K562 (cell line): ENCODE measurements around the gene SHANK1. TPM values are rescaled to one million over a fixed set of nuclear protein-coding genes. Genes with fewer than 3 reads are reported as not detected.
A peak's percentile ranks its signal among the peaks of the same experiment; 100 is the strongest.

Source experiments
- ARID3B ChIP-seq: fragments of 250-450 bp; sonication (Bioruptor Pico); IDR thresholded peaks from 2 replicates; pipeline ENCODE4 v1.4.0; 2020; ENCODE audit warnings: borderline replicate concordance
- BCLAF1 ChIP-seq, 2 experiments: fragments of 450-650 bp in 1 of 2; IDR thresholded peaks; 2 replicates each; pipeline ENCODE4 v1.6.1; 2011 to 2017; ENCODE audit warnings: low read depth in 2 of 2, antibody characterized with exemption in 1 of 2, borderline replicate concordance in 1 of 2, low read length in 1 of 2, mild to moderate bottlenecking in 1 of 2, mixed read lengths in 1 of 2; ENCODE audit not compliant: control insufficient read depth in 1 of 2
- CBFA2T3 ChIP-seq: fragments of 450-650 bp; IDR thresholded peaks from 2 replicates; pipeline ENCODE4 v1.6.1; 2017
- CHD4 ChIP-seq: fragments of 200-600 bp; sonication (generic); IDR thresholded peaks from 3 replicates; pipeline ENCODE4 v1.6.1; 2012; ENCODE audit warnings: low read depth, mild to moderate bottlenecking, mixed read lengths, low read length, inconsistent platforms; ENCODE audit not compliant: insufficient read depth, insufficient replicate concordance, poor library complexity, severe bottlenecking
- DIDO1 ChIP-seq: fragments of 450-650 bp; IDR thresholded peaks from 2 replicates; pipeline ENCODE4 v1.6.1; 2016; ENCODE audit warnings: low read depth, missing biosample characterization, missing genetic modification characterization
- E2F1 ChIP-seq: sonication (generic); formaldehyde crosslinking; IDR thresholded peaks from 2 replicates; pipeline ENCODE4 v1.8.1; 2023; ENCODE audit warnings: mild to moderate bottlenecking, missing genetic modification reagents, moderate library complexity
- HEY1 ChIP-seq: fragments of 250-450 bp; sonication (Bioruptor Pico); IDR thresholded peaks from 2 replicates; pipeline ENCODE4 v1.5.0; 2020; ENCODE audit warnings: mild to moderate bottlenecking, moderate library complexity, borderline replicate concordance
- HNRNPUL1 ChIP-seq: fragments of 200-400 bp; formaldehyde crosslinking; IDR thresholded peaks from 2 replicates; pipeline ENCODE4 v1.6.1; 2017; ENCODE audit warnings: low read length
- MAZ ChIP-seq, 2 experiments: fragments of 450-650 bp in 1 of 2; sonication (generic) in 1 of 2; formaldehyde crosslinking; IDR thresholded peaks in 1 of 2; conservative IDR thresholded peaks in 1 of 2; 2 replicates each; pipeline versions ENCODE4 v1.4.0 to v1.5.0; 2020; ENCODE audit warnings: mild to moderate bottlenecking in 1 of 2, missing genetic modification reagents in 1 of 2
- MED1 ChIP-seq: sonication (generic); formaldehyde crosslinking; IDR thresholded peaks from 2 replicates; pipeline ENCODE4 v1.8.1; 2023; ENCODE audit warnings: missing genetic modification reagents, borderline replicate concordance
- MIER1 ChIP-seq: fragments of 450-650 bp; IDR thresholded peaks from 2 replicates; pipeline ENCODE4 v1.6.1; 2016; ENCODE audit warnings: antibody characterized with exemption, mild to moderate bottlenecking, low read depth
- NFATC3 ChIP-seq: fragments of 450-650 bp; IDR thresholded peaks from 2 replicates; pipeline ENCODE4 v1.6.1; 2017; ENCODE audit warnings: mild to moderate bottlenecking
- POLR2A ChIP-seq: fragments of 450-650 bp; conservative IDR thresholded peaks from 2 replicates; pipeline ENCODE4 v1.6.1; 2016
- POLR2H ChIP-seq: IDR thresholded peaks from 2 replicates; pipeline ENCODE4 v1.6.1; 2016; ENCODE audit warnings: missing genetic modification characterization, low read depth, mild to moderate bottlenecking, control low read depth, missing compliant biosample characterization, moderate library complexity
- PURB ChIP-seq: sonication (generic); formaldehyde crosslinking; IDR thresholded peaks from 2 replicates; pipeline ENCODE4 v1.9.0; 2021; ENCODE audit warnings: low read depth, mild to moderate bottlenecking, missing genetic modification reagents
- SMAD1 ChIP-seq: fragments of 150-350 bp; IDR thresholded peaks from 2 replicates; pipeline ENCODE4 v1.6.1; 2014; ENCODE audit warnings: low read length, low read depth; ENCODE audit not compliant: partially characterized antibody
- SRSF1 ChIP-seq: fragments of 200-400 bp; formaldehyde crosslinking; IDR thresholded peaks from 2 replicates; pipeline ENCODE4 v1.6.1; 2017; ENCODE audit warnings: mild to moderate bottlenecking, low read depth, low read length, moderate library complexity
- TBL1XR1 ChIP-seq, 2 experiments: IDR thresholded peaks; 2 replicates each; pipeline ENCODE4 v1.6.1; 2012; ENCODE audit warnings: improper control_type of control experiment in 2 of 2, low read length in 2 of 2, mild to moderate bottlenecking in 1 of 2
- TCF15 ChIP-seq: fragments of 250-450 bp; sonication (Bioruptor Pico); IDR thresholded peaks from 2 replicates; pipeline ENCODE4 v1.8.0; 2022; ENCODE audit warnings: moderate library complexity, mild to moderate bottlenecking, inconsistent platforms
- ZNF766 ChIP-seq: fragments of 200-800 bp; sonication (Bioruptor generic); conservative IDR thresholded peaks from 2 replicates; pipeline ENCODE4 v1.6.1; 2016; ENCODE audit warnings: missing genetic modification characterization, missing compliant biosample characterization
- polyA plus RNA-seq, 8 experiments: library from polyadenylated mRNA; depleted of rRNA in 4 of 8; stranded (reverse) in 5 of 8; unstranded in 3 of 8; fragments of >200 nt; fragmentation: Nextera tagmentation in 2 of 8; fragmentation: Illumina TruSeq in 1 of 8; extraction: Ambion mirVana in 2 of 8; extraction: Trizol in 1 of 8; gene quantifications; 2 replicates each; pipeline versions ENCODE4 v1.2.1 to v1.2.3, GENCODE V29; 2011 to 2014; ENCODE audit warnings: inconsistent platforms in 1 of 8, missing spikeins in 1 of 8
- total RNA-seq, 7 experiments: library from RNA; depleted of rRNA in 6 of 7; stranded (reverse); fragments of >200 nt in 6 of 7; fragmentation: Illumina TruSeq in 2 of 7; extraction: Trizol in 2 of 7; gene quantifications; 2 replicates each; pipeline versions ENCODE4 v1.2.1 to v1.2.3, GENCODE V29; 2011 to 2021; ENCODE audit warnings: low replicate concordance in 1 of 7

SHANK1 gene
- total and polyA plus RNA-seq, 9 of the 15 experiments (the other 6 are each of a cell fraction or from before 2014, with no cell fraction given): 0.33 to 1.3 (median 0.55) TPM; not detected in 2

- no peak for TF ChIP-seq HEY1 (CRISPR knock-in tag)
- no peak for TF ChIP-seq E2F1 (CRISPR knock-in tag)
- TF ChIP-seq DIDO1 (tag): no peak
- TF ChIP-seq NFATC3: no peak
- TF ChIP-seq MED1 (CRISPR knock-in tag): no peak
- TF ChIP-seq HNRNPUL1: no peak
- TF ChIP-seq SRSF1: no peak
- no peak for TF ChIP-seq POLR2H (tag)
- no peak for TF ChIP-seq CHD4
- TF ChIP-seq TCF15 (CRISPR knock-in tag): no peak
- no peak for TF ChIP-seq BCLAF1 (IDR thresholded peaks at IDR 0.05; ENCODE audit: borderline replicate concordance in 1 of 2, control insufficient read depth in 1 of 2, low read depth in 2 of 2, low read length in 1 of 2)
- no peak for TF ChIP-seq ARID3B (CRISPR knock-in tag)
- TF ChIP-seq ZNF766 (CRISPR knock-in tag): peak; percentile 92
- peak; percentile 54 to 58; a peak in 2 of 4 replicates for TF ChIP-seq MAZ (CRISPR knock-in tag; conservative IDR thresholded peaks at IDR 0.05 in 1 of 2, IDR thresholded peaks at IDR 0.05 in 1 of 2)
- 0 out of 4 replicates have a peak, but pooled peaks of 1 of the 2 experiments have one; percentile 22 for TF ChIP-seq TBL1XR1 (IDR thresholded peaks at IDR 0.05; ENCODE audit: low read length in 2 of 2)
- TF ChIP-seq SMAD1: no peak
- no peak for TF ChIP-seq CBFA2T3
- TF ChIP-seq MIER1: no peak
- TF ChIP-seq POLR2A: 0 out of 2 replicates have a peak, but pooled peaks have one; percentile 35
- TF ChIP-seq PURB (CRISPR knock-in tag): no peak
Observed at GRCh38 chr19:50639121-50640112, 80.2 kb downstream of the SHANK1 start, which contains the start of gene SYT3 (continued).
